ENCODE measurements around the gene ADAM29. TPM values are rescaled to one million over a fixed set of nuclear protein-coding genes. Genes with fewer than 3 reads are reported as not detected.

Gene ADAM29
- total RNA-seq, 6 experiments from 2014 or later, result not detected

- Mint-ChIP-seq H3K4me1 (ENCODE audit: low read depth) (no peaks in the 10 kb centered on the region), H3K9me3 (peaks cover 24% of the 10 kb centered on the region), H3K4me3 (no peak overlapping the region), H3K27ac (no peak overlapping the region), H3K27me3 (ENCODE audit: insufficient read depth) (no peaks in the 10 kb centered on the region; the same call in 1 of the 2 replicates), H3K36me3 (ENCODE audit: low read depth) (peaks cover 5% of the 10 kb centered on the region; the same call in 1 of the 2 replicates)
- no peak for DNase-seq
- no peak for TF ChIP-seq CTCF (IDR thresholded peaks at IDR 0.05)
These were observed 43.3 kb upstream of the ADAM29 start for GRCh38 chr4:174874898-174875297.

DNA sequence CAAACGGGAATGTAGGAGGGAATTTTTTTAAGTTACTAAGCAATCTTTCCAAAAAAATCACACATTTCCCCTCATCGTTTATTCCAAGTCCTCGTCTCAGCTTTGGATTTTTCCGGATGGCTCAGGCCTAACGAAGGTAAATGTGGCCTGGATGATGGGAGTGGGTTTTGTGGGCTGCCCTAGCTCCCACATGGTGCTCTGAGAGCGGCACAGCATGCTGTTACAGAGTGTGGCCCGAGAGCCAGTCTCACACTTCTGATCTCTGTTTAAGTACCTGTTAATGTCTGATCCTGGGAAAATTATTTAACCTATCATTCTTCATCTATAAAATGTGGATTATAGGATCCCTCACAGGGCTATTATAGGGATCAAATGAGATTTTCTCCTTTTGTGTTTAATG is 38.2 kb upstream of the ADAM29 start:
- DNase-seq, result no peak
- Mint-ChIP-seq H3K9me3 (peaks cover 40% of the 10 kb centered on the region), H3K27ac (no peak overlapping the region), H3K27me3 (ENCODE audit: insufficient read depth) (no peaks in the 10 kb centered on the region), H3K4me1 (ENCODE audit: low read depth) (no peaks in the 10 kb centered on the region), H3K4me3 (no peak overlapping the region), H3K36me3 (ENCODE audit: low read depth) (peaks cover 5% of the 10 kb centered on the region; the same call in 1 of the 2 replicates)
- TF ChIP-seq CTCF (IDR thresholded peaks at IDR 0.05), result no peak

GRCh38 chr4:174882317-174882992 is 35.7 kb upstream of the ADAM29 start:
- no peaks in the 10 kb centered on the region for H3K4me1 Mint-ChIP-seq (ENCODE audit: low read depth)
- peaks cover 37% of the 10 kb centered on the region for H3K9me3 Mint-ChIP-seq
- H3K4me3 Mint-ChIP-seq, result no peak overlapping the region

DNA sequence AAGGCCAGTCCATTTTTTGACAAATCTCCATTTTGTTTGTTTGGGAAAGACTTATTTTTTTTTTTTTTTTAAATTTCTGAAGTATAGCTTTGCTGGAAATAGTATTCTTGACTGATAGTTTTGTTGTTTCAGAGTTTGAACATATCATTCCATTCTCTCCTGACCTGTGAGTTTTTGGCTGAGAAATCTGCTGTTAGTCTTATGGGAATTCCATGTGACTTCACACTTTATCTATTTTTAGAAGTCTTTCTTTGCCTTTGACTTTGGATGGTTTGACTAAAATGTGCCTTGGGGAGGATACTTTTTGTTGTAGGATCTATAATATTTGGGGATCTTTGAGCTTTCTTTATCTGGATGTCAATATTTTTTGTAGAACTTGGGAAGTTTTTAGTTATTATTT is 10.7 kb upstream of the ADAM29 start:
- Mint-ChIP-seq H3K4me1 (ENCODE audit: low read depth) (no peaks in the 10 kb centered on the region), H3K27ac (no peak overlapping the region), H3K9me3 (peaks cover 62% of the 10 kb centered on the region), H3K4me3 (no peak overlapping the region), H3K27me3 (ENCODE audit: insufficient read depth) (no peaks in the 10 kb centered on the region), H3K36me3 (ENCODE audit: low read depth) (no peaks in the 10 kb centered on the region)
- DNase-seq, result no peak
- no peak for TF ChIP-seq CTCF (IDR thresholded peaks at IDR 0.05)

More at GRCh38 chr4:174882317-174882992, 35.7 kb upstream of the ADAM29 start:
- H3K27ac Mint-ChIP-seq, result no peak overlapping the region
- no peaks in the 10 kb centered on the region for H3K36me3 Mint-ChIP-seq (ENCODE audit: low read depth)
- no peak for TF ChIP-seq CTCF (IDR thresholded peaks at IDR 0.05)
- DNase-seq, result no peak
- no peaks in the 10 kb centered on the region for H3K27me3 Mint-ChIP-seq (ENCODE audit: insufficient read depth)

- Mint-ChIP-seq H3K9me3 (peaks cover 53% of the 10 kb centered on the region), H3K27me3 (ENCODE audit: insufficient read depth) (no peaks in the 10 kb centered on the region), H3K4me1 (ENCODE audit: low read depth) (no peaks in the 10 kb centered on the region), H3K27ac (no peak overlapping the region), H3K36me3 (ENCODE audit: low read depth) (no peaks in the 10 kb centered on the region), H3K4me3 (no peak overlapping the region)
- DNase-seq, result no peak
- no peak for TF ChIP-seq CTCF (IDR thresholded peaks at IDR 0.05)
These were observed 7.9 kb upstream of the ADAM29 start for GRCh38 chr4:174910271-174910670.

All from HFFc6 (cell line).